GM23248 (cell line): ENCODE data around the gene ARID4A. TPM values are rescaled to one million over a fixed set of nuclear protein-coding genes. Genes with fewer than 3 reads are reported as not detected.
A peak's percentile ranks its signal among the peaks of the same experiment; 100 is the strongest.

Source experiments
- DNase-seq: peaks from one replicate; pipeline ENCODE4 v3.0.0-alpha.2; 2015
- H2AFZ ChIP-seq: fragments of 200-600 bp; sonication (generic); 2 replicates; pipeline ENCODE4 v1.6.1; 2016; ENCODE audit warnings: antibody characterized with exemption
- H3F3A ChIP-seq: fragments of 200-600 bp; sonication (generic); 2 replicates; pipeline ENCODE4 v1.6.1; 2016; ENCODE audit warnings: mild to moderate bottlenecking, antibody characterized with exemption, mixed run types; ENCODE audit not compliant: insufficient read depth
- H3K27ac ChIP-seq: fragments of 200-600 bp; sonication (generic); 2 replicates; pipeline ENCODE4 v1.5.1; 2016; ENCODE audit warnings: mild to moderate bottlenecking
- H3K27me3 ChIP-seq: fragments of 200-600 bp; sonication (generic); replicated peaks from 2 replicates; pipeline ENCODE4 v1.6.1; 2016; ENCODE audit warnings: mild to moderate bottlenecking; ENCODE audit not compliant: insufficient read depth
- H3K36me3 ChIP-seq: fragments of 200-600 bp; sonication (generic); 2 replicates; pipeline ENCODE4 v1.6.1; 2016; ENCODE audit warnings: low read depth, mild to moderate bottlenecking
- H3K4me1 ChIP-seq: fragments of 200-600 bp; sonication (generic); 2 replicates; pipeline ENCODE4 v1.6.1; 2016; ENCODE audit warnings: mild to moderate bottlenecking; ENCODE audit not compliant: insufficient read depth
- H3K4me2 ChIP-seq: fragments of 200-600 bp; sonication (generic); one replicate; pipeline ENCODE4 v1.6.1; 2016; ENCODE audit warnings: mild to moderate bottlenecking; ENCODE audit not compliant: unreplicated experiment
- H3K4me3 ChIP-seq: fragments of 200-600 bp; sonication (generic); 2 replicates; pipeline ENCODE4 v1.5.1; 2016; ENCODE audit warnings: mild to moderate bottlenecking
- H3K79me2 ChIP-seq: fragments of 200-600 bp; sonication (generic); 2 replicates; pipeline ENCODE4 v1.6.1; 2016; ENCODE audit warnings: mild to moderate bottlenecking; ENCODE audit not compliant: insufficient read depth
- H3K9ac ChIP-seq: fragments of 200-600 bp; sonication (generic); 2 replicates; pipeline ENCODE4 v1.6.1; 2016; ENCODE audit warnings: mild to moderate bottlenecking
- H3K9me2 ChIP-seq: fragments of 200-600 bp; sonication (generic); 2 replicates; pipeline ENCODE4 v1.6.1; 2016; ENCODE audit warnings: mixed run types, mild to moderate bottlenecking, moderate library complexity; ENCODE audit not compliant: insufficient read depth
- H3K9me3 ChIP-seq: fragments of 200-600 bp; sonication (generic); one replicate; pipeline ENCODE4 v1.6.1; 2017; ENCODE audit warnings: low read depth
- H4K20me1 ChIP-seq: fragments of 200-600 bp; sonication (generic); 2 replicates; pipeline ENCODE4 v1.6.0; 2016; ENCODE audit not compliant: insufficient read depth
- EZH2 ChIP-seq: fragments of 200-600 bp; sonication (generic); IDR thresholded peaks from 2 replicates; pipeline ENCODE4 v1.6.1; 2018; ENCODE audit warnings: antibody characterized with exemption, mild to moderate bottlenecking; ENCODE audit not compliant: insufficient read depth, poor library complexity, severe bottlenecking
- EZH2phosphoT487 ChIP-seq: fragments of 200-600 bp; sonication (generic); IDR thresholded peaks from 2 replicates; pipeline ENCODE4 v1.6.1; 2018; ENCODE audit warnings: antibody characterized with exemption, moderate library complexity, mild to moderate bottlenecking, low read depth; ENCODE audit not compliant: insufficient read depth
- WGBS, 2 experiments: methylation state at CpG; one replicate each; pipeline ENCODE4 v1.1.6; 2015 to 2017; ENCODE audit warnings: low lambda C conversion rate in 2 of 2, low coverage in 1 of 2; ENCODE audit errors: missing lambda C conversion rate in 2 of 2; 5-methylcytosine and 5-hydroxymethylcytosine counted together
- in situ Hi-C: fragments of 300-500 bp; cut with MboI; formaldehyde crosslinking; loops from 2 replicates; pipeline ENCODE4 v1.15.0; 2020
- polyA plus RNA-seq: library from polyadenylated mRNA; unstranded; fragments of >200 nt; fragmentation: Nextera tagmentation; extraction: Ambion mirVana; gene quantifications from 2 replicates; pipeline ENCODE4 v1.2.1, GENCODE V29; 2016
- total RNA-seq: library from RNA; depleted of rRNA; stranded (reverse); fragments of >200 nt; shearing (Covaris generic); gene quantifications from 2 replicates; pipeline ENCODE4 v1.2.3, GENCODE V29; 2014

Gene ARID4A
- total and polyA plus RNA-seq, 2 experiments from 2014 or later: 5.7 to 17.3 TPM

GRCh38 chr14:58281969-58282368, 16.4 kb upstream of the ARID4A start:
- peak overlapping the region; percentile 87 for H3K27ac ChIP-seq
- H3K27me3 ChIP-seq: no peaks in the 10 kb centered on the region
- no peak overlapping the region for H2AFZ ChIP-seq
- peaks cover 99% of the 10 kb centered on the region for H3K79me2 ChIP-seq
- peak overlapping the region; percentile 27; the same call in 1 of the 2 replicates for H3K4me3 ChIP-seq
- H3K9me2 ChIP-seq: no peaks in the 10 kb centered on the region
- WGBS, 2 experiments: 88 to 91% methylated on average over 3 of the region's 3 CpGs
- H3K9me3 ChIP-seq: no peaks in the 10 kb centered on the region
- in situ Hi-C loops: no loop called here
- peak overlapping the region; percentile 71 for H3K4me2 ChIP-seq
- TF ChIP-seq EZH2: no peak
- no peak for TF ChIP-seq EZH2phosphoT487
- no peak for DNase-seq
- H3F3A ChIP-seq: peaks cover 39% of the 10 kb centered on the region
- peaks cover 4% of the 10 kb centered on the region; the same call in 1 of the 2 replicates for H4K20me1 ChIP-seq
- H3K36me3 ChIP-seq: peaks cover 40% of the 10 kb centered on the region
- H3K4me1 ChIP-seq: peaks cover 34% of the 10 kb centered on the region
- H3K9ac ChIP-seq: peak overlapping the region; percentile 76

DNA sequence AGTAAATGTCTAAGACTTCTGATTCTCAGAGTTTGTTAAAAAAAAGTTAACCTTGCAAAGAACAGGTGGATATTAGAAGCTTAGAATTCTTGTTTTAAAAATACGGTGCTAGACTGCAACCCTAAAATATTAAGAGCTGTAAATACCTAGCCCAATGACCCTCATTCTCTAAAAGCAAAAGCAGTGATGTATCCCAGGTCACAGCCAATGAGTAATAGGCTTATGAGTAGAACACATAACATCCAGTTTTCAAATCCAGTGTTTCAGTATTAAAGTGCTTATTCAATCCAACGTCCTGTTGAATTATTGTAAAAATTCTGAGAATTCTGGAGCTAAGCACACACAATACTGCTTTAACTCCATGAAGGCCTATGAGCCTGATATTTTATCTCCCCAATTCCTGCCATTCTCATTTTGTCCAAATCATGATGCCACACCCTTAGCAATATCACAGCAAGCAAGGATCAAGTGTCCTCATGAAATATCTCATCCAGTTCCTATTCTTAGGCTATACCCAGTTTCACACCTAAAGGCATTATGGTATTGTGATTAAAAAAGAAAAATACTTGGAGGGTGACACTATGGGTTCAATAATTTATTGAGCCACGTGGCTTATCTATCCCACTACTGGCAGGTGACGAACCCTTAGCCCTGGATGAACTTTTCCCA, 15.3 kb upstream of the ARID4A start:
- no peak overlapping the region for H2AFZ ChIP-seq
- no peaks in the 10 kb centered on the region for H3K27me3 ChIP-seq
- H3F3A ChIP-seq: peaks cover 39% of the 10 kb centered on the region
- H3K4me1 ChIP-seq: peaks cover 34% of the 10 kb centered on the region
- H3K9ac ChIP-seq: no peak overlapping the region
- peaks cover 51% of the 10 kb centered on the region for H3K36me3 ChIP-seq
- TF ChIP-seq EZH2 (no peak), EZH2phosphoT487 (no peak)
- H3K27ac ChIP-seq: peak overlapping the region; percentile 87
- no peak overlapping the region for H3K4me2 ChIP-seq
- DNase-seq: peak; percentile 29
- WGBS, 2 experiments: 77% methylated on average over 4 of the region's 4 CpGs
- no peaks in the 10 kb centered on the region for H3K9me3 ChIP-seq
- peaks cover 99% of the 10 kb centered on the region for H3K79me2 ChIP-seq
- no peak overlapping the region for H3K4me3 ChIP-seq
- in situ Hi-C loops: no loop called here
- H4K20me1 ChIP-seq: peaks cover 7% of the 10 kb centered on the region; the same call in 1 of the 2 replicates
- no peaks in the 10 kb centered on the region for H3K9me2 ChIP-seq

- peaks cover 55% of the 10 kb centered on the region for H3K36me3 ChIP-seq
- in situ Hi-C loops: no loop called here
- H3K9ac ChIP-seq: no peak overlapping the region
- peaks cover 8% of the 10 kb centered on the region; the same call in 1 of the 2 replicates for H4K20me1 ChIP-seq
- no peak overlapping the region for H2AFZ ChIP-seq
- no peak for DNase-seq
- H3K27ac ChIP-seq: no peak overlapping the region; the same call in 1 of the 2 replicates
- no peaks in the 10 kb centered on the region for H3K9me3 ChIP-seq
- no peaks in the 10 kb centered on the region for H3K9me2 ChIP-seq
- H3F3A ChIP-seq: peaks cover 43% of the 10 kb centered on the region
- TF ChIP-seq EZH2 (no peak), EZH2phosphoT487 (no peak)
- H3K79me2 ChIP-seq: peaks cover 99% of the 10 kb centered on the region
- H3K4me2 ChIP-seq: no peak overlapping the region
- H3K27me3 ChIP-seq: no peaks in the 10 kb centered on the region
- H3K4me3 ChIP-seq: no peak overlapping the region
- peaks cover 35% of the 10 kb centered on the region for H3K4me1 ChIP-seq
Observed at GRCh38 chr14:58283730-58284129, 14.6 kb upstream of the ARID4A start.

- H3F3A ChIP-seq: peaks cover 45% of the 10 kb centered on the region
- no peaks in the 10 kb centered on the region for H3K27me3 ChIP-seq
- WGBS, 2 experiments: 96 to 100% methylated on average over 4 of the region's 4 CpGs
- H2AFZ ChIP-seq: no peak overlapping the region
- no peak overlapping the region for H3K4me2 ChIP-seq
- TF ChIP-seq EZH2 (no peak), EZH2phosphoT487 (no peak)
- peaks cover 69% of the 10 kb centered on the region for H3K36me3 ChIP-seq
- no peak overlapping the region for H3K9ac ChIP-seq
- peaks cover 99% of the 10 kb centered on the region for H3K79me2 ChIP-seq
- in situ Hi-C loops: no loop called here
- no peaks in the 10 kb centered on the region for H3K9me2 ChIP-seq
- peaks cover 8% of the 10 kb centered on the region; the same call in 1 of the 2 replicates for H4K20me1 ChIP-seq
- DNase-seq: no peak
- no peak overlapping the region for H3K27ac ChIP-seq
- H3K4me1 ChIP-seq: peaks cover 37% of the 10 kb centered on the region
- no peaks in the 10 kb centered on the region for H3K9me3 ChIP-seq
- no peak overlapping the region for H3K4me3 ChIP-seq
Observed at GRCh38 chr14:58285132-58285531, 13.2 kb upstream of the ARID4A start.
